ENCODE measurements around the gene TMEM201. TPM values are rescaled to one million over a fixed set of nuclear protein-coding genes. Genes with fewer than 3 reads are reported as not detected.

Gene TMEM201
- total and polyA plus RNA-seq, 2 of the 13 experiments (the other 11 are each of a cell fraction or from before 2014, with no cell fraction given): 1.5 to 8.2 TPM

GRCh38 chr1:9602794-9603167, 14.1 kb downstream of the TMEM201 start:
- BruUV-seq (replicated peaks): no TSS peak
- no peak overlapping the region for H3K4me3 ChIP-seq (replicated peaks in 1 of 3; ENCODE audit: insufficient read depth in 1 of 3, low read depth in 2 of 3, low read length in 3 of 3)
- H3K27me3 ChIP-seq (ENCODE audit: control insufficient read depth in 1 of 2, insufficient read depth in 2 of 2, low read length in 2 of 2): no peaks in the 10 kb centered on the region
- H3K4me1 ChIP-seq (ENCODE audit: insufficient read depth, low read length): no peaks in the 10 kb centered on the region
- TF ChIP-seq KLF15 (CRISPR knock-in tag; IDR thresholded peaks at IDR 0.05; ENCODE audit: borderline replicate concordance) (no peak), ZNF138 (CRISPR knock-in tag; IDR thresholded peaks at IDR 0.05; ENCODE audit: low read depth) (no peak), MTF1 (CRISPR knock-in tag; IDR thresholded peaks at IDR 0.05) (no peak)
- POLR2A ChIA-PET: no interaction called here
- no peak overlapping the region for H3K9ac ChIP-seq (ENCODE audit: insufficient read depth, low read depth, low read length)
- no peak overlapping the region for H3K27ac ChIP-seq (ENCODE audit: extremely low read length, insufficient read depth, low read length)
- WGBS (ENCODE audit: low lambda C conversion rate): no CpG with 5 or more reads among the region's 9 CpGs
- H3K79me2 ChIP-seq (ENCODE audit: insufficient read depth, low read length): no peaks in the 10 kb centered on the region
- CTCF ChIA-PET (ENCODE audit: low intra/inter-chr PET ratio, low total read pairs): no interaction called here
- H3K9me3 ChIP-seq (ENCODE audit: low read length): no peaks in the 10 kb centered on the region
- no peak for DNase-seq (ENCODE audit: low spot score)
- H2AFZ ChIP-seq (ENCODE audit: low read length): no peak overlapping the region
- intact Hi-C loops (cut with micrococcal nuclease; ENCODE audit: unreplicated experiment): no loop called here
- in situ Hi-C loops (cut with HindIII; ENCODE audit: extremely low pct_ligation_motif_present, low pct_unique_long_range_greater_than_20kb): no loop called here
- no peaks in the 10 kb centered on the region for H4K20me1 ChIP-seq (ENCODE audit: insufficient read depth, low read length)
- no peak for FAIRE-seq
- no peak overlapping the region for H3K4me2 ChIP-seq (ENCODE audit: low read depth, low read length)
- peaks cover 28 to 47% of the 10 kb centered on the region in 2 experiments; a peak in 4 of 5 replicates for H3K36me3 ChIP-seq (replicated peaks in 1 of 2; ENCODE audit: control insufficient read depth in 1 of 2, insufficient read depth in 2 of 2, low read length in 2 of 2)
- no peak for ATAC-seq

- in situ Hi-C loops (cut with HindIII; ENCODE audit: extremely low pct_ligation_motif_present, low pct_unique_long_range_greater_than_20kb): no loop called here
- no peaks in the 10 kb centered on the region for H3K4me1 ChIP-seq (ENCODE audit: insufficient read depth, low read length)
- FAIRE-seq: no peak
- H2AFZ ChIP-seq (ENCODE audit: low read length): no peak overlapping the region
- H3K9me3 ChIP-seq (ENCODE audit: low read length): no peaks in the 10 kb centered on the region
- TF ChIP-seq ATAD3A (CRISPR knock-in tag; IDR thresholded peaks at IDR 0.05) (no peak), TCF12 (IDR thresholded peaks at IDR 0.05) (no peak), TCF12 (CRISPR knock-in tag; IDR thresholded peaks at IDR 0.05) (no peak), AGO2 (optimal IDR thresholded peaks at IDR 0.05; ENCODE audit: low read depth, low read length) (peak; percentile 43), ZSCAN22 (CRISPR knock-in tag; IDR thresholded peaks at IDR 0.05) (no peak), ZNF782 (CRISPR knock-in tag; IDR thresholded peaks at IDR 0.05; ENCODE audit: borderline replicate concordance) (no peak)
- no TSS peak for BruUV-seq (replicated peaks)
- no peaks in the 10 kb centered on the region for H3K27me3 ChIP-seq (ENCODE audit: control insufficient read depth in 1 of 2, insufficient read depth in 2 of 2, low read length in 2 of 2)
- intact Hi-C loops (cut with micrococcal nuclease; ENCODE audit: unreplicated experiment): no loop called here
- no peaks in the 10 kb centered on the region for H3K79me2 ChIP-seq (ENCODE audit: insufficient read depth, low read length)
- WGBS (ENCODE audit: low lambda C conversion rate): no CpG with 5 or more reads among the region's 14 CpGs
- ATAC-seq: no peak
- H3K9ac ChIP-seq (ENCODE audit: insufficient read depth, low read depth, low read length): no peak overlapping the region
- CTCF ChIA-PET (ENCODE audit: low intra/inter-chr PET ratio, low total read pairs): no interaction called here
- H3K4me2 ChIP-seq (ENCODE audit: low read depth, low read length): no peak overlapping the region
- DNase-seq (ENCODE audit: low spot score): no peak
- H4K20me1 ChIP-seq (ENCODE audit: insufficient read depth, low read length): no peaks in the 10 kb centered on the region
- H3K27ac ChIP-seq (ENCODE audit: extremely low read length, insufficient read depth, low read length): no peak overlapping the region
- peaks cover 25 to 47% of the 10 kb centered on the region in 2 experiments; a peak in 4 of 5 replicates for H3K36me3 ChIP-seq (replicated peaks in 1 of 2; ENCODE audit: control insufficient read depth in 1 of 2, insufficient read depth in 2 of 2, low read length in 2 of 2)
- POLR2A ChIA-PET: no interaction called here
- no peak overlapping the region for H3K4me3 ChIP-seq (replicated peaks in 1 of 3; ENCODE audit: insufficient read depth in 1 of 3, low read depth in 2 of 3, low read length in 3 of 3)
These were observed 14.6 kb downstream of the TMEM201 start for GRCh38 chr1:9603307-9603706.
